Right atrium auricular region (tissue), 2 donors: ENCODE data around the gene PODXL2. TPM values are rescaled to one million over a fixed set of nuclear protein-coding genes. Genes with fewer than 3 reads are reported as not detected.
A peak's percentile ranks its signal among the peaks of the same experiment; 100 is the strongest.

Source experiments
- DNase-seq: peaks from one replicate; pipeline ENCODE4 v3.0.0-alpha.2; 2019; ENCODE audit warnings: low spot score
- H3K27ac ChIP-seq, 2 donors: fragments of 200-600 bp; sonication (generic); 1 replicate in 1 of 2; 2 replicates in 1 of 2; pipeline ENCODE4 v1.5.1; 2016 to 2019
- H3K27me3 ChIP-seq, 2 donors: fragments of 200-600 bp; sonication (generic); one replicate each; pipeline versions ENCODE4 v1.5.1 to v1.6.0; 2017 to 2019
- H3K36me3 ChIP-seq: fragments of 200-600 bp; sonication (generic); one replicate; pipeline ENCODE4 v1.5.1; 2016
- H3K4me1 ChIP-seq, 2 donors: fragments of 200-600 bp; sonication (generic); one replicate each; pipeline versions ENCODE4 v1.5.1 to v1.6.0; 2017 to 2019
- H3K4me3 ChIP-seq, 2 donors: fragments of 200-600 bp; sonication (generic); 1 replicate in 1 of 2; 2 replicates in 1 of 2; pipeline ENCODE4 v1.5.1; 2017 to 2019; ENCODE audit warnings: mild to moderate bottlenecking in 1 of 2, moderate library complexity in 1 of 2
- H3K9me3 ChIP-seq, 2 donors: fragments of 200-600 bp; sonication (generic); one replicate each; pipeline ENCODE4 v1.5.1; 2019
- CTCF ChIP-seq, 2 donors: fragments of 200-600 bp; sonication (generic); IDR thresholded peaks; one replicate each; pipeline ENCODE4 v1.5.1; 2019; ENCODE audit warnings: antibody characterized with exemption in 2 of 2
- total RNA-seq, 2 donors: library from RNA; depleted of rRNA; stranded (reverse); fragments of >200 nt; gene quantifications; one replicate each; pipeline ENCODE4 v1.1.0, GENCODE V29; 2016

PODXL2 gene
- total RNA-seq, 2 donors from 2014 or later = 1.9 to 2.9 TPM

GRCh38 chr3:127687228-127687737 is 58.3 kb downstream of the PODXL2 start:
- TF ChIP-seq CTCF (IDR thresholded peaks at IDR 0.05) = no peak
- Histone ChIP-seq H3K27ac (no peak overlapping the region), H3K9me3 (no peaks in the 10 kb centered on the region), H3K4me3 (no peak overlapping the region), H3K4me1 (peaks cover 0 to 43% of the 10 kb centered on the region in 2 donors), H3K27me3 (no peaks in the 10 kb centered on the region), H3K36me3 (no peaks in the 10 kb centered on the region)
- DNase-seq = no peak

- H3K4me1 ChIP-seq = peaks cover 0 to 43% of the 10 kb centered on the region in 2 donors
- H3K9me3 ChIP-seq = no peaks in the 10 kb centered on the region
- H3K4me3 ChIP-seq = no peak overlapping the region
- no peak for DNase-seq
- no peaks in the 10 kb centered on the region for H3K27me3 ChIP-seq
- H3K27ac ChIP-seq = peak overlapping the region; percentile 59 to 73
- peaks cover 7% of the 10 kb centered on the region for H3K36me3 ChIP-seq
- no peak for TF ChIP-seq CTCF (IDR thresholded peaks at IDR 0.05)
Measured at GRCh38 chr3:127688022-127688415, 59.0 kb downstream of the PODXL2 start.

- Histone ChIP-seq H3K27me3 (no peaks in the 10 kb centered on the region), H3K4me3 (no peak overlapping the region), H3K9me3 (no peaks in the 10 kb centered on the region), H3K36me3 (peaks cover 13% of the 10 kb centered on the region), H3K27ac (peak overlapping the region; percentile 59 to 73), H3K4me1 (peaks cover 0 to 43% of the 10 kb centered on the region in 2 donors)
- no peak for TF ChIP-seq CTCF (IDR thresholded peaks at IDR 0.05)
- DNase-seq = no peak
Measured at GRCh38 chr3:127688416-127689265, 59.7 kb downstream of the PODXL2 start.

GRCh38 chr3:127689266-127689860 is 60.4 kb downstream of the PODXL2 start:
- no peak for DNase-seq
- Histone ChIP-seq H3K36me3 (peaks cover 15% of the 10 kb centered on the region), H3K4me1 (peaks cover 0 to 43% of the 10 kb centered on the region in 2 donors), H3K27ac (peak overlapping the region; percentile 59 to 73), H3K4me3 (no peak overlapping the region), H3K27me3 (no peaks in the 10 kb centered on the region), H3K9me3 (no peaks in the 10 kb centered on the region)
- no peak for TF ChIP-seq CTCF (IDR thresholded peaks at IDR 0.05)

GRCh38 chr3:127690106-127690505 is 61.1 kb downstream of the PODXL2 start:
- no peak for TF ChIP-seq CTCF (IDR thresholded peaks at IDR 0.05)
- Histone ChIP-seq H3K27me3 (no peaks in the 10 kb centered on the region), H3K4me1 (peaks cover 0 to 43% of the 10 kb centered on the region in 2 donors), H3K36me3 (peaks cover 15% of the 10 kb centered on the region), H3K9me3 (no peaks in the 10 kb centered on the region), H3K27ac (peak overlapping the region; percentile 52 to 73), H3K4me3 (no peak overlapping the region)
- no peak for DNase-seq
